ENCODE measurements around the gene CDKN1C.

The CDKN1C gene

GRCh38 chr11:2909133-2909902 lies 23.7 kb upstream of the CDKN1C start:
- 0 out of 2 replicates have a peak, but pooled peaks have one; percentile 12 for TF ChIP-seq TAF1 (IDR thresholded peaks at IDR 0.05; ENCODE audit: low read depth)
- no peak for TF ChIP-seq USF1 (IDR thresholded peaks at IDR 0.05)
- no peak for TF ChIP-seq CEBPB (IDR thresholded peaks at IDR 0.05)

- TF ChIP-seq REST (IDR thresholded peaks at IDR 0.05; ENCODE audit: low read depth) (no peak), RAD21 (IDR thresholded peaks at IDR 0.05; ENCODE audit: low read depth) (no peak), USF1 (IDR thresholded peaks at IDR 0.05) (no peak), MAX (IDR thresholded peaks at IDR 0.05) (no peak), EGR1 (IDR thresholded peaks at IDR 0.05) (no peak), YY1 (IDR thresholded peaks at IDR 0.05; ENCODE audit: low read depth) (no peak), CREB1 (IDR thresholded peaks at IDR 0.05; ENCODE audit: low read depth) (no peak), TEAD4 (IDR thresholded peaks at IDR 0.05) (no peak), FOXM1 (IDR thresholded peaks at IDR 0.05; ENCODE audit: borderline replicate concordance, low read depth) (no peak), NFIC (IDR thresholded peaks at IDR 0.05) (no peak), ZBTB7A (IDR thresholded peaks at IDR 0.05; ENCODE audit: low read depth) (no peak), CEBPB (IDR thresholded peaks at IDR 0.05) (no peak), TCF12 (IDR thresholded peaks at IDR 0.05; ENCODE audit: low read depth) (no peak), TAF1 (IDR thresholded peaks at IDR 0.05; ENCODE audit: low read depth) (no peak), EP300 (IDR thresholded peaks at IDR 0.05; ENCODE audit: borderline replicate concordance) (no peak)
Measured at GRCh38 chr11:2908130-2908529, 22.6 kb upstream of the CDKN1C start.

GRCh38 chr11:2904153-2905052 lies 18.8 kb upstream of the CDKN1C start:
- TF ChIP-seq MAX (IDR thresholded peaks at IDR 0.05) = no peak
- no peak for TF ChIP-seq CREB1 (IDR thresholded peaks at IDR 0.05; ENCODE audit: low read depth)
- no peak for TF ChIP-seq TEAD4 (IDR thresholded peaks at IDR 0.05)
- peak; percentile 31 for TF ChIP-seq NFIC (IDR thresholded peaks at IDR 0.05)

GRCh38 chr11:2903672-2904011 lies 18.1 kb upstream of the CDKN1C start:
- TF ChIP-seq EP300 (IDR thresholded peaks at IDR 0.05; ENCODE audit: borderline replicate concordance) (no peak), REST (IDR thresholded peaks at IDR 0.05; ENCODE audit: low read depth) (no peak), MAX (IDR thresholded peaks at IDR 0.05) (0 out of 2 replicates have a peak, but pooled peaks have one; percentile 3), EGR1 (IDR thresholded peaks at IDR 0.05) (no peak), USF1 (IDR thresholded peaks at IDR 0.05) (no peak), NFIC (IDR thresholded peaks at IDR 0.05) (no peak)

- TF ChIP-seq MAX (IDR thresholded peaks at IDR 0.05) (0 out of 2 replicates have a peak, but pooled peaks have one; percentile 1), REST (IDR thresholded peaks at IDR 0.05; ENCODE audit: low read depth) (no peak), NFIC (IDR thresholded peaks at IDR 0.05) (no peak), YY1 (IDR thresholded peaks at IDR 0.05; ENCODE audit: low read depth) (no peak)
Measured at GRCh38 chr11:2902784-2903671, 17.5 kb upstream of the CDKN1C start.
